Mesendoderm (in vitro differentiated cells): ENCODE data around the gene ZFYVE21.

ENCODE experiments used
- DNase-seq: peaks from one replicate; pipeline ENCODE4 v3.0.0; 2013
- H2AK5ac ChIP-seq: 2 replicates; pipeline ENCODE4 v1.6.1; 2013; ENCODE audit warnings: low read length, inconsistent platforms
- H2BK120ac ChIP-seq: 2 replicates; pipeline ENCODE4 v1.6.1; 2013; ENCODE audit warnings: low read depth, mild to moderate bottlenecking, low read length, moderate library complexity, mixed read lengths
- H2BK15ac ChIP-seq: replicated peaks from 2 replicates; pipeline ENCODE4 v1.6.1; 2013; ENCODE audit warnings: low read depth, mild to moderate bottlenecking, moderate library complexity
- H2BK5ac ChIP-seq: 2 replicates; pipeline ENCODE4 v1.6.1; 2013; ENCODE audit warnings: low read length, inconsistent platforms
- H3K18ac ChIP-seq: 2 replicates; pipeline ENCODE4 v1.6.1; 2013; ENCODE audit warnings: mild to moderate bottlenecking, low read length, mixed read lengths
- H3K23ac ChIP-seq: one replicate; pipeline ENCODE4 v1.6.1; 2013; ENCODE audit warnings: low read length
- H3K27ac ChIP-seq: 2 replicates; pipeline ENCODE4 v1.5.1; 2013; ENCODE audit warnings: low read depth, mild to moderate bottlenecking, inconsistent platforms, low read length, moderate library complexity
- H3K27me3 ChIP-seq: 2 replicates; pipeline ENCODE4 v1.6.1; 2013; ENCODE audit warnings: low read length, control low read depth, mild to moderate bottlenecking, inconsistent platforms; ENCODE audit not compliant: insufficient read depth, poor library complexity
- H3K36me3 ChIP-seq: 2 replicates; pipeline ENCODE4 v1.6.1; 2013; ENCODE audit warnings: low read length, inconsistent platforms; ENCODE audit not compliant: control insufficient read depth, insufficient read depth
- H3K4ac ChIP-seq: one replicate; pipeline ENCODE4 v1.6.1; 2013; ENCODE audit warnings: low read depth, mild to moderate bottlenecking, low read length, moderate library complexity
- H3K4me1 ChIP-seq: 2 replicates; pipeline ENCODE4 v1.6.1; 2013; ENCODE audit warnings: low read depth, low read length, inconsistent platforms; ENCODE audit not compliant: control insufficient read depth
- H3K4me2 ChIP-seq: 2 replicates; pipeline ENCODE4 v1.6.1; 2013; ENCODE audit warnings: low read length
- H3K4me3 ChIP-seq: 2 replicates; pipeline ENCODE4 v1.5.1; 2013; ENCODE audit warnings: mild to moderate bottlenecking, low read length
- H3K56ac ChIP-seq: one replicate; pipeline ENCODE4 v1.6.1; 2013; ENCODE audit warnings: low read length
- H3K79me1 ChIP-seq: 2 replicates; pipeline ENCODE4 v1.6.1; 2013; ENCODE audit warnings: low read length, inconsistent platforms
- H3K79me2 ChIP-seq: 2 replicates; pipeline ENCODE4 v1.6.1; 2013; ENCODE audit warnings: mild to moderate bottlenecking, low read length; ENCODE audit not compliant: control insufficient read depth, insufficient read depth
- H3K9ac ChIP-seq: 2 replicates; pipeline ENCODE4 v1.6.1; 2013; ENCODE audit warnings: low read length, inconsistent platforms
- H4K5ac ChIP-seq: one replicate; pipeline ENCODE4 v1.6.1; 2013; ENCODE audit warnings: low read length
- H4K8ac ChIP-seq: one replicate; pipeline ENCODE4 v1.6.1; 2013; ENCODE audit warnings: low read depth, mild to moderate bottlenecking, control low read depth, low read length, moderate library complexity
- WGBS: extraction: QIAGEN DNeasy Blood & Tissue Kit; methylation state at CpG from one replicate; pipeline ENCODE4 v1.1.7; 2013; ENCODE audit warnings: low lambda C conversion rate, missing lambda C conversion rate; ENCODE audit not compliant: insufficient coverage; ENCODE audit errors: extremely low coverage; 5-methylcytosine and 5-hydroxymethylcytosine counted together

The ZFYVE21 gene

DNA sequence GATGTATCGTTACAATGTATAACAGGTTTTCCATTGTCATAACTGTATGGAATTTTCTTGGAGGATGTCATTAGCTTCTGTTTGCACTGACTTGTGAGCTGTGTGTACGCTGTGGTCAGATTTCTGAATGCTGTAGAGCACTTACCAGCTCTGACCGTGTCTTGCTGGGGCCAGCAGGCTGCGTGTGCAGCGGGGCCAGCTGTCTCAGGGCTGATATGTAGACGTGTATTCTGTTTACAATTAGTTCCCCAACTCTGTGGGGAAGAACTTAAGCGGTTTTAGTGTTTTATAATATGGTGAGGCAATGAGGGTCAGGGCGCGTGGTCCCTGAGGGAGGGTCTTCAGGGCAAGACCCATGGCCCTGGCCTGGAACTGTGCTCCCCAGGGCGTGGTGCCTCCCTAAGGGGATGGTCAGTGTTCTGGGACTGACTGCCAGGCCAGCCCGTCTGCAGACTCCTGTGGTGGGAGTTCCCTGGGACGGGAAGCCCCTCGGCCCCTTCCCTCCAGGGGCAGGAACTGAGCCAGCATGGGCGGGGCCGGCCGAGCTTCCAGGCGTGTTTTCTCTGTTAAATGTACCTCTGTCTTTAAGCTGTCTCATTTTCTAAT, 19.0 kb upstream of the ZFYVE21 start:
- no peak for DNase-seq
- H3K27ac ChIP-seq: no peak overlapping the region
- WGBS: no CpG with 5 or more reads among the region's 17 CpGs

DNA sequence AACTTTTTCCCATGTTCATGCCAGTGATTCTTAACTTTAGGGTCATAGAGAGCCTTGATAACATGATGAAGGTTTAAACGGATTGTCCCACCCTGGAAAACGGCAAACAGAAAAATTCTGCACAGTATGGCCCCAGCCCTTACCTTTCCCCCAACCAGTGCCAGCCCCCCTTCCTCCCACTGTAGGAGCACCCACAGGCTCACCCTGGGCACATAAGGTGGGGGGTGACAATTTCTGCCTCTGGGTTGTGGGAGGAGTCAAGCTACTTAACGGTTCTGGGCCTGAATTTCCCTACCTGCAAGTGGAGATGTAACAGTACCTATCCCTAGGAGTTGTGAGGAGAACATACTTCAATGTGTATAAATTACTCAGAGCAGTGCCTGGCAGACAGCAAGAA, 18.4 kb upstream of the ZFYVE21 start:
- Histone ChIP-seq H3K79me2 (no peaks in the 10 kb centered on the region), H3K79me1 (no peaks in the 10 kb centered on the region), H3K27ac (no peak overlapping the region), H2BK120ac (no peak overlapping the region), H4K8ac (no peak overlapping the region), H3K4ac (no peak overlapping the region), H3K23ac (no peak overlapping the region), H2BK15ac (no peak overlapping the region), H3K56ac (no peak overlapping the region), H3K9ac (no peak overlapping the region), H3K18ac (no peak overlapping the region), H3K4me2 (no peak overlapping the region), H3K36me3 (peaks cover 1% of the 10 kb centered on the region), H2AK5ac (no peak overlapping the region), H2BK5ac (no peak overlapping the region), H3K4me3 (no peak overlapping the region), H3K4me1 (no peaks in the 10 kb centered on the region), H3K27me3 (no peaks in the 10 kb centered on the region), H4K5ac (no peak overlapping the region)
- no peak for DNase-seq
- WGBS: no CpG with 5 or more reads among the region's 3 CpGs

More for the DNA sequence above, 19.0 kb upstream of the ZFYVE21 start:
- Histone ChIP-seq H3K79me1 (no peaks in the 10 kb centered on the region), H3K27me3 (no peaks in the 10 kb centered on the region), H3K23ac (no peak overlapping the region), H2BK120ac (no peak overlapping the region), H2BK15ac (no peak overlapping the region), H3K4me1 (no peaks in the 10 kb centered on the region), H3K56ac (no peak overlapping the region), H4K8ac (no peak overlapping the region), H3K79me2 (no peaks in the 10 kb centered on the region), H4K5ac (no peak overlapping the region), H2BK5ac (no peak overlapping the region), H3K36me3 (peaks cover 1% of the 10 kb centered on the region), H3K18ac (no peak overlapping the region), H3K9ac (no peak overlapping the region), H3K4me3 (no peak overlapping the region), H2AK5ac (no peak overlapping the region), H3K4me2 (no peak overlapping the region), H3K4ac (no peak overlapping the region)

DNA sequence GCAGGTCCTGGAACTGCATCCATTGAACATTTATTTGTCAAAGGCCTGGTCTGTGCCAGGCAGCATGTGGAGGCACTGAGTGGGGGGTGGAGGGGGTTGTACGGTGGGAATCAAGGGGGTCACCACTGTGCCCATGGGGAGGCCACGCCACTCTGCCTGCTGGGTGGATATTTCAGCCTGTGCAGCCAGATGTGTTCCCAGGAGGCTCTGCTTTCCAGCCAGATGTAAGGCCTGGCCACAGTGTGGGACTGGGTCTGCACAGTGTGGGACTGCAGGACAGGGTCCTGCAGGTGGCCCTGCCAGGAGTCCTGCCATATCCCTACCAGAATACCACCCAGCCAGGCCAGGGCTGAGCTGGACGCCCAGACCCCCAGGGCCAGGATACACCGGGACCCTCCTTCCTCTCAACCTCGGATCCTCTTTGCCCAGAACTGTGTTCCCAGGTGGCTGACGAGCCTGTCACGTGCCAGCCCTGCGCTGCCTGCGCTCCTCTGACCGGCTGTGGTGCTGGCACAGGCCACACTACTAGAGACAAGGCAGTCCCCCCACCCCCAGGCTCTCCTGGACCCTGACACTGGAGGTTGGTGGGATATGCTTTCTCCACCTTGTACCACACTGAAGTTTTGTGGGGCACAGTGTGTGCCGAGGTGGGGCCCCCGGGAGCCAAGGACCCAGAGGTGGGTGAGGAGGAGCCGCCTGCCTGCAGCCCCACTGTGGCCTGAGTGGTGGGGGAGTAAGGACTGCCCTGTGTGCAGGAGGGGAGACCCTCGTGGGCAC, 17.8 kb upstream of the ZFYVE21 start:
- Histone ChIP-seq H3K4me3 (no peak overlapping the region), H3K18ac (no peak overlapping the region), H4K8ac (no peak overlapping the region), H4K5ac (no peak overlapping the region), H2BK5ac (no peak overlapping the region), H3K36me3 (peaks cover 2% of the 10 kb centered on the region), H3K27me3 (no peaks in the 10 kb centered on the region), H3K9ac (no peak overlapping the region), H2BK15ac (no peak overlapping the region), H3K4ac (no peak overlapping the region), H2BK120ac (no peak overlapping the region), H2AK5ac (no peak overlapping the region), H3K4me2 (no peak overlapping the region), H3K4me1 (no peaks in the 10 kb centered on the region), H3K23ac (no peak overlapping the region), H3K56ac (no peak overlapping the region), H3K79me2 (no peaks in the 10 kb centered on the region), H3K79me1 (no peaks in the 10 kb centered on the region), H3K27ac (no peak overlapping the region)
- DNase-seq: no peak
- WGBS: no CpG with 5 or more reads among the region's 14 CpGs

DNA sequence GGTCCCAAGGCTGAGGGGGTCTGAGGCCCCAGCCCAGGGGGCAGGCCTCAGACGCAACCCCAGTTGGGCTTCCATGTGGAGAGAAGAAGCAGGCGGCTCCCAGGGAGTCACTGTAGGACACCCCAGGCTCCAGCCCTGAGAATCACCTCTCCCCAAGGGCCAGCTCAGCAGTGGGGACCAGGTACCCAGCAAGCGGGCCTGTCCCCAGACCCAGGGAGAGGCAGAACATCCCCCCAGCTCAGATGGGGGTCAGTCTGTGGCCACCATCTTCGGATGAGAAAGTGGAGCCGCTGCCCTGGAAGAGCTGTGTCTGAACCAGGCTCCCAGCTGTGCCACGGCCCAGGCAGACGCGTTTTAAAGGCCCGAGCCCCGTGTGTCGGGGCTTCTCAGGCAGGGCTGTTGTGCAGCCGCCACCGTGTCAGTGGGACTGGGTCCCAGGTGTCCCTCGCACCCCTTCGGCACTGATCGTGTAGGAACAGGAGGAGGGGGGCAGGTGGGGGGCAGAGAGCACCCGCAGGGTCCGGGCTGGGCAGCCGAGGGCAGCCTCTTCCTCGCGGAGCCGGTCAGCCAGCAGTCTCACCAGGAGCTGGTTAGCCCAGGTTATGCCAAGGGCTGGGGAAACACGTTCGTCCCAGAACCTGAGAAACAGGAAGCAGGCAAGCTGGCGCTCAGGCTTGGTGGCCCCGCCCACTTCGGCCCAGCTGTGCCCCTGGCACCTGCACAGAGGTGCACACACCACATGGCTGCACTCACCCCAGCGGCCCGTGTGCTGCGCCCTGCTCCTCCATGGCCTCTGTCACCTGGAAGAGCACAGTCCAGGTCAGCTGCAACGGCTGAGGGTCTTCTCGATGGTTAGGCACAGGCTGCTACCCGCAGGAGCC, 17.0 kb upstream of the ZFYVE21 start:
- H3K23ac ChIP-seq: no peak overlapping the region
- no CpG with 5 or more reads among the region's 33 CpGs for WGBS
- H3K4ac ChIP-seq: no peak overlapping the region
- no peaks in the 10 kb centered on the region for H3K79me1 ChIP-seq
- no peaks in the 10 kb centered on the region for H3K4me1 ChIP-seq
- no peak overlapping the region for H4K5ac ChIP-seq
- no peak overlapping the region for H2BK15ac ChIP-seq
- no peaks in the 10 kb centered on the region for H3K79me2 ChIP-seq
- H2BK120ac ChIP-seq: no peak overlapping the region
- peaks cover 4% of the 10 kb centered on the region for H3K36me3 ChIP-seq
- no peak overlapping the region for H3K4me3 ChIP-seq
- no peak overlapping the region for H2AK5ac ChIP-seq
- no peaks in the 10 kb centered on the region for H3K27me3 ChIP-seq
- no peak overlapping the region for H3K9ac ChIP-seq
- DNase-seq: no peak
- H3K4me2 ChIP-seq: no peak overlapping the region
- no peak overlapping the region for H3K27ac ChIP-seq
- H3K56ac ChIP-seq: no peak overlapping the region
- no peak overlapping the region for H4K8ac ChIP-seq
- H2BK5ac ChIP-seq: no peak overlapping the region
- no peak overlapping the region for H3K18ac ChIP-seq

DNA sequence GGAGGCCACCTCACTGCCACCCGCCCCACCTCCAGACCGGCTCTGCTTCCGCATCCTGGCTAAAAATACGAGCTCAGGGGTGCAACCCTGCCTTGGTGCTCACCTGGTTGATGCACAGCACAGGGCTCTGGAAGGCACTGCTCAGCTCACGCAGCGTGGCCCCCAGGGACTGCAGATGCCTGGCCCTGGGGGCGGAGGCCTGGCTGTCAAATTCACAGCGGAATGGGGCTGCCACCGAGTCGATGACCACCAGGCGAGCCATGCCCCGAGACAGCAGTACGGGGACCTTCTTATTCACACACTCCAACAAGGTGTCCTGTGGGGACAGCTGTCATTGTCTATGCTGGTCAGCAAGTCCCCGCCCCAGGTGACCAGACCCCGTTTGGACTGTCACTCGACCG, 16.3 kb upstream of the ZFYVE21 start:
- no peak overlapping the region for H2BK15ac ChIP-seq
- no peaks in the 10 kb centered on the region for H3K27me3 ChIP-seq
- H3K9ac ChIP-seq: no peak overlapping the region
- H3K79me2 ChIP-seq: no peaks in the 10 kb centered on the region
- no peak overlapping the region for H2BK120ac ChIP-seq
- no peak overlapping the region for H4K8ac ChIP-seq
- no peaks in the 10 kb centered on the region for H3K4me1 ChIP-seq
- H4K5ac ChIP-seq: no peak overlapping the region
- no peak overlapping the region for H3K18ac ChIP-seq
- DNase-seq: no peak
- H3K56ac ChIP-seq: no peak overlapping the region
- H2BK5ac ChIP-seq: no peak overlapping the region
- no peak overlapping the region for H3K23ac ChIP-seq
- no peak overlapping the region for H3K4me2 ChIP-seq
- no CpG with 5 or more reads among the region's 17 CpGs for WGBS
- no peaks in the 10 kb centered on the region for H3K79me1 ChIP-seq
- no peak overlapping the region for H3K27ac ChIP-seq
- peaks cover 7% of the 10 kb centered on the region for H3K36me3 ChIP-seq
- no peak overlapping the region for H3K4me3 ChIP-seq
- H3K4ac ChIP-seq: no peak overlapping the region
- H2AK5ac ChIP-seq: no peak overlapping the region
